Kidney (tissue), 14 donors: Measurements from ENCODE around the gene COL8A1. TPM values are rescaled to one million over a fixed set of nuclear protein-coding genes. Genes with fewer than 3 reads are reported as not detected.

Experiments
- DNase-seq, 5 donors: peaks; one replicate each; pipeline ENCODE4 v3.0.0-alpha.2; 2013 to 2020
- FAIRE-seq: peaks from 2 replicates; lab custom pipeline; 2012; peaks lifted over from hg19 to GRCh38; lab: Jason Lieb, UNC
- H3K27ac ChIP-seq, 2 donors: one replicate each; pipeline ENCODE4 v1.7.0; 2013; ENCODE audit warnings: low read depth in 2 of 2, low read length in 2 of 2, inconsistent platforms in 1 of 2
- H3K27me3 ChIP-seq: one replicate; pipeline ENCODE4 v1.7.1; 2013; ENCODE audit warnings: low read length, inconsistent platforms; ENCODE audit not compliant: control insufficient read depth, insufficient read depth
- H3K36me3 ChIP-seq, 3 donors: one replicate each; pipeline versions ENCODE4 v1.7.0 to v1.7.1; 2013; ENCODE audit warnings: low read length in 3 of 3, control low read depth in 1 of 3, inconsistent platforms in 1 of 3; ENCODE audit not compliant: insufficient read depth in 3 of 3, control insufficient read depth in 2 of 3
- H3K4me1 ChIP-seq, 3 donors: one replicate each; pipeline versions ENCODE4 v1.7.0 to v1.7.1; 2013; ENCODE audit warnings: low read length in 3 of 3, inconsistent platforms in 1 of 3, low read depth in 1 of 3; ENCODE audit not compliant: control insufficient read depth in 2 of 3, insufficient read depth in 2 of 3
- H3K4me3 ChIP-seq, 3 donors: one replicate each; pipeline versions ENCODE4 v1.7.0 to v1.8.1; 2013; ENCODE audit warnings: low read length in 3 of 3, control low read depth in 1 of 3, inconsistent platforms in 1 of 3
- H3K9ac ChIP-seq, 3 donors: one replicate each; pipeline versions ENCODE4 v1.7.0 to v1.7.1; 2013; ENCODE audit warnings: low read length in 3 of 3, control low read depth in 1 of 3, inconsistent platforms in 1 of 3
- H3K9me3 ChIP-seq, 3 donors: one replicate each; pipeline versions ENCODE4 v1.7.0 to v1.7.1; 2013; ENCODE audit warnings: low read length in 3 of 3, control low read depth in 1 of 3, inconsistent platforms in 1 of 3; ENCODE audit not compliant: control insufficient read depth in 2 of 3, insufficient read depth in 1 of 3
- intact Hi-C: fragments of 100-400 bp; cut with DNase I; formaldehyde crosslinking; loops from one replicate; pipeline ENCODE4 v1.11.1; 2022
- polyA plus RNA-seq: library from polyadenylated mRNA; stranded (reverse); fragments of 350-450 nt; fragmentation: Illumina TruSeq; extraction: RNeasy Lipid Tissue Mini Kit (QIAGEN cat#74804); gene quantifications from one replicate; pipeline ENCODE4 v1.2.3, GENCODE V29; 2014; ENCODE audit warnings: low read depth, low replicate concordance; ENCODE audit not compliant: insufficient read depth
- total RNA-seq: library from RNA; stranded (reverse); fragmentation: NEBNext Ultra II Directional; extraction: Animal tissue kit (Norgen Biotek cat#: 25700); gene quantifications from one replicate; pipeline ENCODE4 v1.2.1, GENCODE V29; 2021
- TF ChIP-seq, protein P1 (sequence below): IDR thresholded peaks from 3 replicates; pipeline ENCODE4 v1.5.1; 2012; ENCODE audit warnings: mild to moderate bottlenecking, moderate library complexity, borderline replicate concordance; ENCODE audit not compliant: insufficient read depth; ENCODE audit errors: extremely low read depth
- donor health status: control.
- donor health status: control.
- donor health status: control.
- donor health status: control.
- donor health status: control.
- donor health status: DM: yes; HTN: yes; CAD: no.
- donor health status: Normal renal cell carcinoma (clear cell type).

COL8A1 gene
- total and polyA plus RNA-seq, 2 donors from 2014 or later, result 3.6 to 24.2 TPM

DNA sequence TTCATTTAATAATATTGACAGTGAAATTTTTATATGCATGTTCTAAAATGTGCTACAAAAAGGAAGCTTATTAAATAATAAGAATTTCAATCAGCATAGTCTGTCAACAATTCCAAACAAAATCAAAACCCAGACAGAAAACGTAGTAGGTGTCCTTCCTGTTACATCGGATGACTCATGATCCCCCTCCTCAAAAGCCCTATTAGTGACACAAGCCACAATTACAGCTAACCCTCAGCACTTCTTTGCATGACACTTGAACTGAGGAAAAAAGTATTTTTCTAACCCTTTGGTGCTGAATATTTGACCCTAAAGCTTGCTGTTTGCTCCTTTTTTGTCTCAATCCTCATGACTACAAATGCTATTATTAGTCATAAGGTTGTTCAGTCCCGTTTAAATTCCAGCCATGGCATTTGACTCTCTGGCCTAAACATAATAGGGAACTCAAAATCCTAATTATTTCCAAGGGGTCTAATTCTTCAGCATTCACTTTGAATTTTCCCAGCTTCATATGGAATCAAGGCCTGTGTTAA lies 78.1 kb downstream of the COL8A1 start:
- Histone ChIP-seq H3K4me1 (no peaks in the 10 kb centered on the region), H3K27ac (no peak overlapping the region), H3K9me3 (no peaks in the 10 kb centered on the region), H3K27me3 (no peaks in the 10 kb centered on the region), H3K9ac (no peak overlapping the region), H3K36me3 (no peaks in the 10 kb centered on the region), H3K4me3 (no peak overlapping the region)
- intact Hi-C loops, result no loop called here
- TF ChIP-seq, protein P1, sequence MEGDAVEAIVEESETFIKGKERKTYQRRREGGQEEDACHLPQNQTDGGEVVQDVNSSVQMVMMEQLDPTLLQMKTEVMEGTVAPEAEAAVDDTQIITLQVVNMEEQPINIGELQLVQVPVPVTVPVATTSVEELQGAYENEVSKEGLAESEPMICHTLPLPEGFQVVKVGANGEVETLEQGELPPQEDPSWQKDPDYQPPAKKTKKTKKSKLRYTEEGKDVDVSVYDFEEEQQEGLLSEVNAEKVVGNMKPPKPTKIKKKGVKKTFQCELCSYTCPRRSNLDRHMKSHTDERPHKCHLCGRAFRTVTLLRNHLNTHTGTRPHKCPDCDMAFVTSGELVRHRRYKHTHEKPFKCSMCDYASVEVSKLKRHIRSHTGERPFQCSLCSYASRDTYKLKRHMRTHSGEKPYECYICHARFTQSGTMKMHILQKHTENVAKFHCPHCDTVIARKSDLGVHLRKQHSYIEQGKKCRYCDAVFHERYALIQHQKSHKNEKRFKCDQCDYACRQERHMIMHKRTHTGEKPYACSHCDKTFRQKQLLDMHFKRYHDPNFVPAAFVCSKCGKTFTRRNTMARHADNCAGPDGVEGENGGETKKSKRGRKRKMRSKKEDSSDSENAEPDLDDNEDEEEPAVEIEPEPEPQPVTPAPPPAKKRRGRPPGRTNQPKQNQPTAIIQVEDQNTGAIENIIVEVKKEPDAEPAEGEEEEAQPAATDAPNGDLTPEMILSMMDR, result no peak
- DNase-seq (no peak), FAIRE-seq (no peak)

DNA sequence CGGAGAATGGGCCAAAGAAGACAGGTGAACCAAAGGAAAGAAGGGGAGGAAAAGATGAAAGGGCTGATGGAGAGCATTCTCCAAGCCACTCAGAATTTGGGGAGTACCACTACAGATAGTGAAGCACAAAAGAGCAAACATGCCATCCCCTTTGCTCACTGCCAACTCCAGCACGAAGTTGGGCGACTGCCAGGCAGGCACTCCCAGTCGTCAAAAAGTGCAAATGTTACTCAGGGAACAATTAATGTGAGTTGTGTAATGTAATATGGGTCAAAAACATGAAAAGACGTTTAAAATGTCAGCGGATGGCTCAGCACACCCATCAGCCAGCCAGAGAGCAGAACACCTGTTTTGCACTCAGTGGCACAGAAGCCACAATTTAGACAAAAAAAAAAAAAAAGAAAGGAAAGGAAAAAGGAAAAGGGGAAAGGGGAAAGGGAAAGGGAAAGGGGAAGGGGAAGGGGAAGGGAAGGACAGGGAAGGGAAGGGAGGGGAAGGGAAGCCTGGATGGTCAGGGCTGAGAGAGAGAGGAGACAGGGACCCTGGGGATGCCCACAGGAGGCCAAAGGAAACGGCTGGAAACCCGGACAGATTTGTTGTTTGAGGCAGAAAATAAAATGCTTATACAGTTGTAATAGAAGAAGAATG lies 82.7 kb downstream of the COL8A1 start:
- H3K27me3 ChIP-seq, result no peaks in the 10 kb centered on the region
- DNase-seq (peak in 2 of 5 donors; percentile 8 to 29), FAIRE-seq (no peak)
- H3K36me3 ChIP-seq, result no peaks in the 10 kb centered on the region
- no peak overlapping the region for H3K27ac ChIP-seq
- TF ChIP-seq, protein P1, result no peak
- H3K4me3 ChIP-seq, result no peak overlapping the region
- intact Hi-C loops, result no loop called here
- no peaks in the 10 kb centered on the region for H3K4me1 ChIP-seq
- no peaks in the 10 kb centered on the region for H3K9me3 ChIP-seq
- no peak overlapping the region for H3K9ac ChIP-seq

DNA sequence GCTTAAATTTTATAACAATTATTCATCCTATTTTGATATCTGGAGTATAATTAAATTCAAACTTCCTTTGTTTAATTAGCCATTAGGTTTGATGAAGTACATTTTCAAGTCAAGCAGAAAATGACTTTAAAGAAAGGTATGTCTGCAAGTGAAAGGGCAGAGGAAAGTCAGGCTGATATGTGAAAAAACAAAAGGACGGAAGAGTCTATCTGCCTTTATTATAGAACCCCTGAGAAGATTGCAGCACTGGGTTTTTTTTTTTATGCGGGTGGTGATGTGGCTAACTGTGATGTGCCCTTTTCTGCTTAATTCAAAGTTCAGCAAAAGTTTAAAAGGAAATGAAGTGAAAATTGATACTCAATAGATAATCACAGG lies 83.2 kb downstream of the COL8A1 start:
- intact Hi-C loops, result no loop called here
- H3K4me3 ChIP-seq, result no peak overlapping the region
- H3K36me3 ChIP-seq, result no peaks in the 10 kb centered on the region
- H3K9me3 ChIP-seq, result no peaks in the 10 kb centered on the region
- TF ChIP-seq, protein P1, result no peak
- no peak overlapping the region for H3K27ac ChIP-seq
- no peaks in the 10 kb centered on the region for H3K4me1 ChIP-seq
- FAIRE-seq (no peak), DNase-seq (no peak)
- H3K9ac ChIP-seq, result no peak overlapping the region
- H3K27me3 ChIP-seq, result no peaks in the 10 kb centered on the region
